SK-N-SH treated with all-trans-retinoic acid at 6 μM for 48 hours (cell line): ENCODE results near the gene RAPGEF5.

ENCODE experiments used
- ATAC-seq: fragments of 200-7000 bp; cut with Tn5 transposase; 3 replicates; pipeline ENCODE4 v1.9.1; 2020; ENCODE audit warnings: mild to moderate bottlenecking, moderate library complexity
- ARNTL ChIP-seq: fragments of 450-650 bp; formaldehyde crosslinking; IDR thresholded peaks from 2 replicates; pipeline ENCODE4 v1.5.0; 2020; ENCODE audit warnings: low read depth, mild to moderate bottlenecking, moderate library complexity, borderline replicate concordance
- BACH2 ChIP-seq: fragments of 250-450 bp; sonication (Bioruptor Pico); IDR thresholded peaks from 2 replicates; pipeline ENCODE4 v1.9.0; 2021; ENCODE audit warnings: mild to moderate bottlenecking, borderline replicate concordance
- CSDC2 ChIP-seq: fragments of 250-450 bp; sonication (Bioruptor Pico); IDR thresholded peaks from 2 replicates; pipeline ENCODE4 v1.5.0; 2020; ENCODE audit warnings: mild to moderate bottlenecking, moderate library complexity
- ESRRG ChIP-seq: fragments of 250-450 bp; sonication (Bioruptor Pico); IDR thresholded peaks from 2 replicates; pipeline ENCODE4 v1.6.1; 2021; ENCODE audit warnings: mild to moderate bottlenecking
- OSR1 ChIP-seq: fragments of 250-450 bp; sonication (Bioruptor Pico); IDR thresholded peaks from 2 replicates; pipeline ENCODE4 v1.8.0; 2022; ENCODE audit warnings: moderate library complexity, mild to moderate bottlenecking, inconsistent platforms
- PPARA ChIP-seq: fragments of 250-450 bp; sonication (Bioruptor Pico); IDR thresholded peaks from 2 replicates; pipeline ENCODE4 v1.5.0; 2020; ENCODE audit warnings: mild to moderate bottlenecking, borderline replicate concordance
- RARB ChIP-seq: fragments of 250-450 bp; sonication (Bioruptor Pico); IDR thresholded peaks from 2 replicates; pipeline ENCODE4 v1.8.0; 2021; ENCODE audit warnings: mild to moderate bottlenecking, moderate library complexity
- SNAI2 ChIP-seq: fragments of 250-450 bp; sonication (Bioruptor Pico); IDR thresholded peaks from 2 replicates; pipeline ENCODE4 v1.5.0; 2020; ENCODE audit warnings: mild to moderate bottlenecking, moderate library complexity
- TCF4 ChIP-seq: fragments of 250-450 bp; sonication (Bioruptor Pico); IDR thresholded peaks from 2 replicates; pipeline ENCODE4 v1.8.0; 2021; ENCODE audit warnings: mild to moderate bottlenecking, moderate library complexity, borderline replicate concordance
- TOX ChIP-seq: fragments of 250-450 bp; sonication (Bioruptor Pico); IDR thresholded peaks from 2 replicates; pipeline ENCODE4 v1.8.0; 2021; ENCODE audit warnings: mild to moderate bottlenecking, moderate library complexity, borderline replicate concordance
- ZC3H10 ChIP-seq: fragments of 250-450 bp; sonication (Bioruptor Pico); IDR thresholded peaks from 2 replicates; pipeline ENCODE4 v1.5.1; 2021; ENCODE audit warnings: mild to moderate bottlenecking, moderate library complexity
- ZFP3 ChIP-seq: fragments of 250-450 bp; sonication (Bioruptor Pico); IDR thresholded peaks from 2 replicates; pipeline ENCODE4 v1.5.0; 2020; ENCODE audit warnings: mild to moderate bottlenecking, moderate library complexity
- ZNF565 ChIP-seq: fragments of 450-650 bp; formaldehyde crosslinking; conservative IDR thresholded peaks from 2 replicates; pipeline ENCODE4 v1.5.0; 2020; ENCODE audit warnings: low read depth, mild to moderate bottlenecking, moderate library complexity
- ZNF70 ChIP-seq: fragments of 450-650 bp; formaldehyde crosslinking; IDR thresholded peaks from 2 replicates; pipeline ENCODE4 v1.5.0; 2020; ENCODE audit warnings: mild to moderate bottlenecking, moderate library complexity
- ZNF8 ChIP-seq: fragments of 450-650 bp; formaldehyde crosslinking; IDR thresholded peaks from 2 replicates; pipeline ENCODE4 v1.5.0; 2020; ENCODE audit warnings: mild to moderate bottlenecking, moderate library complexity
- TF ChIP-seq, protein P1 (sequence below): fragments of 250-450 bp; sonication (Bioruptor Pico); IDR thresholded peaks from 2 replicates; pipeline ENCODE4 v1.8.0; 2021; ENCODE audit warnings: low read depth, mild to moderate bottlenecking, moderate library complexity, borderline replicate concordance
- TF ChIP-seq, protein P2 (sequence below): fragments of 250-450 bp; sonication (Bioruptor Pico); IDR thresholded peaks from 2 replicates; pipeline ENCODE4 v1.5.0; 2020; ENCODE audit warnings: mild to moderate bottlenecking, moderate library complexity
- TF ChIP-seq, protein P3 (sequence below): fragments of 250-450 bp; sonication (Bioruptor Pico); IDR thresholded peaks from 2 replicates; pipeline ENCODE4 v1.5.1; 2021; ENCODE audit warnings: mild to moderate bottlenecking, moderate library complexity
- TF ChIP-seq, protein P4 (sequence below): fragments of 250-450 bp; sonication (Bioruptor Pico); IDR thresholded peaks from 2 replicates; pipeline ENCODE4 v1.8.0; 2020; ENCODE audit warnings: mild to moderate bottlenecking, moderate library complexity, borderline replicate concordance
- TF ChIP-seq, protein P5 (sequence below): fragments of 250-450 bp; sonication (Bioruptor Pico); IDR thresholded peaks from 2 replicates; pipeline ENCODE4 v1.5.1; 2020; ENCODE audit warnings: low read depth, mild to moderate bottlenecking, moderate library complexity

The RAPGEF5 gene

DNA sequence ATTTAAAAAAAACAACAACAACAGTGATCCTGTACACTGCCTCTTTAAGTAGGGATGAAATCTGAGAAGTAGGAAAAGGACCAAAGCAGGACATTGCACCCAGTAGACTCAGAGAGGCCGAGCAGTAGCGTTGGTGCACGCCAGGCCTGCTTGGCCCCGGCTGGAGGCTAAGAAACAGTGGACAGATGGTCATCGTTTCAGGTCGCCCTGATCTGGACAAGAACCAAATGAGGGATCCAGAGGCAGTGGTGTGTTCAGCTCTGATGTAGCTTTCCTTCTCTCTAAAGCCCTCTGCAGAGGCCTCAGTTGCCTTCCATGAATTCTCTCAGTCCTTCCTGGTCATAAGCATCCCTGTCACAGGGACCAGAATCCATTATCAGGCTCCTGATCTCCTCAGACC is 269.1 kb downstream of the RAPGEF5 start:
- ATAC-seq, result no peak
- no peak for TF ChIP-seq ESRRG (CRISPR knock-in tag)
- TF ChIP-seq ZNF565 (CRISPR knock-in tag), result no peak
- no peak for TF ChIP-seq ZFP3 (CRISPR knock-in tag)

DNA sequence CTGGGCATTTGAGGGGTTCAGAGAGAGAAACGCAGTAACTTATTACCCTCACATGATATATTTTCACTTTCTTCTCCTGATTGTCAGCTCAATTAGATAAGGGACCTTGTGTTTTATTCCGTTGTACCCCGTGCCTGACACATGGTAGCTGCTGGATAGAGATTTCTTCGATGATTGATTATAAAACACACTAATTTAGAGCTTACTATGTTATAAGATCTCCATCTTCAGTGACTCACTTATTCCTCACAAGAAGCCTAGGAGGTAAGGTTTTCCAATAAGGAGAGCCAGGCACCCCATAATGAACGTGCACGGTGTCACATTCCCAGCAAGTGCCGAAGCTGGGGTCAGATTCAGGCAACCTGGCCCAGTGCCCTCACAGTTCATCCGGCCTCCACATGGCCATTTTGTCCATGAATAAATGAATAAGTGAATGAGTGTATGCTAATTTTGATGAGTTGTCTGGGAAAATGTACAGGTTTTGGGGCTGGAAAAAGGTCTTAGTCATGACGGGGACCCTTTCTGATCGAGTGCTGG is 273.2 kb downstream of the RAPGEF5 start:
- ATAC-seq, result peak; percentile 0; the same call in 2 of the 3 replicates
- no peak for TF ChIP-seq OSR1
- TF ChIP-seq ESRRG (CRISPR knock-in tag), result no peak
- TF ChIP-seq ZNF565 (CRISPR knock-in tag), result no peak
- TF ChIP-seq, protein P1, sequence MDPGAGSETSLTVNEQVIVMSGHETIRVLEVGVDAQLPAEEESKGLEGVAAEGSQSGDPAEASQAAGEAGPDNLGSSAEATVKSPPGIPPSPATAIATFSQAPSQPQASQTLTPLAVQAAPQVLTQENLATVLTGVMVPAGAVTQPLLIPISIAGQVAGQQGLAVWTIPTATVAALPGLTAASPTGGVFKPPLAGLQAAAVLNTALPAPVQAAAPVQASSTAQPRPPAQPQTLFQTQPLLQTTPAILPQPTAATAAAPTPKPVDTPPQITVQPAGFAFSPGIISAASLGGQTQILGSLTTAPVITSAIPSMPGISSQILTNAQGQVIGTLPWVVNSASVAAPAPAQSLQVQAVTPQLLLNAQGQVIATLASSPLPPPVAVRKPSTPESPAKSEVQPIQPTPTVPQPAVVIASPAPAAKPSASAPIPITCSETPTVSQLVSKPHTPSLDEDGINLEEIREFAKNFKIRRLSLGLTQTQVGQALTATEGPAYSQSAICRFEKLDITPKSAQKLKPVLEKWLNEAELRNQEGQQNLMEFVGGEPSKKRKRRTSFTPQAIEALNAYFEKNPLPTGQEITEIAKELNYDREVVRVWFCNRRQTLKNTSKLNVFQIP (CRISPR knock-in tag), result no peak
- TF ChIP-seq BACH2 (CRISPR knock-in tag), result no peak
- TF ChIP-seq, protein P2, sequence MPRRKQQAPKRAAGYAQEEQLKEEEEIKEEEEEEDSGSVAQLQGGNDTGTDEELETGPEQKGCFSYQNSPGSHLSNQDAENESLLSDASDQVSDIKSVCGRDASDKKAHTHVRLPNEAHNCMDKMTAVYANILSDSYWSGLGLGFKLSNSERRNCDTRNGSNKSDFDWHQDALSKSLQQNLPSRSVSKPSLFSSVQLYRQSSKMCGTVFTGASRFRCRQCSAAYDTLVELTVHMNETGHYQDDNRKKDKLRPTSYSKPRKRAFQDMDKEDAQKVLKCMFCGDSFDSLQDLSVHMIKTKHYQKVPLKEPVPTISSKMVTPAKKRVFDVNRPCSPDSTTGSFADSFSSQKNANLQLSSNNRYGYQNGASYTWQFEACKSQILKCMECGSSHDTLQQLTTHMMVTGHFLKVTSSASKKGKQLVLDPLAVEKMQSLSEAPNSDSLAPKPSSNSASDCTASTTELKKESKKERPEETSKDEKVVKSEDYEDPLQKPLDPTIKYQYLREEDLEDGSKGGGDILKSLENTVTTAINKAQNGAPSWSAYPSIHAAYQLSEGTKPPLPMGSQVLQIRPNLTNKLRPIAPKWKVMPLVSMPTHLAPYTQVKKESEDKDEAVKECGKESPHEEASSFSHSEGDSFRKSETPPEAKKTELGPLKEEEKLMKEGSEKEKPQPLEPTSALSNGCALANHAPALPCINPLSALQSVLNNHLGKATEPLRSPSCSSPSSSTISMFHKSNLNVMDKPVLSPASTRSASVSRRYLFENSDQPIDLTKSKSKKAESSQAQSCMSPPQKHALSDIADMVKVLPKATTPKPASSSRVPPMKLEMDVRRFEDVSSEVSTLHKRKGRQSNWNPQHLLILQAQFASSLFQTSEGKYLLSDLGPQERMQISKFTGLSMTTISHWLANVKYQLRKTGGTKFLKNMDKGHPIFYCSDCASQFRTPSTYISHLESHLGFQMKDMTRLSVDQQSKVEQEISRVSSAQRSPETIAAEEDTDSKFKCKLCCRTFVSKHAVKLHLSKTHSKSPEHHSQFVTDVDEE, result no peak
- TF ChIP-seq SNAI2 (CRISPR knock-in tag), result no peak
- TF ChIP-seq, protein P3, sequence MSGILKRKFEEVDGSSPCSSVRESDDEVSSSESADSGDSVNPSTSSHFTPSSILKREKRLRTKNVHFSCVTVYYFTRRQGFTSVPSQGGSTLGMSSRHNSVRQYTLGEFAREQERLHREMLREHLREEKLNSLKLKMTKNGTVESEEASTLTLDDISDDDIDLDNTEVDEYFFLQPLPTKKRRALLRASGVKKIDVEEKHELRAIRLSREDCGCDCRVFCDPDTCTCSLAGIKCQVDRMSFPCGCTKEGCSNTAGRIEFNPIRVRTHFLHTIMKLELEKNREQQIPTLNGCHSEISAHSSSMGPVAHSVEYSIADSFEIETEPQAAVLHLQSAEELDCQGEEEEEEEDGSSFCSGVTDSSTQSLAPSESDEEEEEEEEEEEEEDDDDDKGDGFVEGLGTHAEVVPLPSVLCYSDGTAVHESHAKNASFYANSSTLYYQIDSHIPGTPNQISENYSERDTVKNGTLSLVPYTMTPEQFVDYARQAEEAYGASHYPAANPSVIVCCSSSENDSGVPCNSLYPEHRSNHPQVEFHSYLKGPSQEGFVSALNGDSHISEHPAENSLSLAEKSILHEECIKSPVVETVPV (CRISPR knock-in tag), result no peak
- TF ChIP-seq, protein P4, sequence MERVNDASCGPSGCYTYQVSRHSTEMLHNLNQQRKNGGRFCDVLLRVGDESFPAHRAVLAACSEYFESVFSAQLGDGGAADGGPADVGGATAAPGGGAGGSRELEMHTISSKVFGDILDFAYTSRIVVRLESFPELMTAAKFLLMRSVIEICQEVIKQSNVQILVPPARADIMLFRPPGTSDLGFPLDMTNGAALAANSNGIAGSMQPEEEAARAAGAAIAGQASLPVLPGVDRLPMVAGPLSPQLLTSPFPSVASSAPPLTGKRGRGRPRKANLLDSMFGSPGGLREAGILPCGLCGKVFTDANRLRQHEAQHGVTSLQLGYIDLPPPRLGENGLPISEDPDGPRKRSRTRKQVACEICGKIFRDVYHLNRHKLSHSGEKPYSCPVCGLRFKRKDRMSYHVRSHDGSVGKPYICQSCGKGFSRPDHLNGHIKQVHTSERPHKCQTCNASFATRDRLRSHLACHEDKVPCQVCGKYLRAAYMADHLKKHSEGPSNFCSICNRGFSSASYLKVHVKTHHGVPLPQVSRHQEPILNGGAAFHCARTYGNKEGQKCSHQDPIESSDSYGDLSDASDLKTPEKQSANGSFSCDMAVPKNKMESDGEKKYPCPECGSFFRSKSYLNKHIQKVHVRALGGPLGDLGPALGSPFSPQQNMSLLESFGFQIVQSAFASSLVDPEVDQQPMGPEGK, result no peak
- TF ChIP-seq CSDC2, result no peak
- no peak for TF ChIP-seq ARNTL
- no peak for TF ChIP-seq TCF4 (CRISPR knock-in tag)
- no peak for TF ChIP-seq TOX (CRISPR knock-in tag)
- no peak for TF ChIP-seq RARB (CRISPR knock-in tag)
- TF ChIP-seq, protein P5, sequence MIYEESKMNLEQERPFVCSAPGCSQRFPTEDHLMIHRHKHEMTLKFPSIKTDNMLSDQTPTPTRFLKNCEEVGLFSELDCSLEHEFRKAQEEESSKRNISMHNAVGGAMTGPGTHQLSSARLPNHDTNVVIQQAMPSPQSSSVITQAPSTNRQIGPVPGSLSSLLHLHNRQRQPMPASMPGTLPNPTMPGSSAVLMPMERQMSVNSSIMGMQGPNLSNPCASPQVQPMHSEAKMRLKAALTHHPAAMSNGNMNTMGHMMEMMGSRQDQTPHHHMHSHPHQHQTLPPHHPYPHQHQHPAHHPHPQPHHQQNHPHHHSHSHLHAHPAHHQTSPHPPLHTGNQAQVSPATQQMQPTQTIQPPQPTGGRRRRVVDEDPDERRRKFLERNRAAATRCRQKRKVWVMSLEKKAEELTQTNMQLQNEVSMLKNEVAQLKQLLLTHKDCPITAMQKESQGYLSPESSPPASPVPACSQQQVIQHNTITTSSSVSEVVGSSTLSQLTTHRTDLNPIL (CRISPR knock-in tag), result no peak
- TF ChIP-seq PPARA, result no peak
- TF ChIP-seq ZC3H10 (CRISPR knock-in tag), result no peak
- TF ChIP-seq ZNF8 (CRISPR knock-in tag), result no peak
- no peak for TF ChIP-seq ZFP3 (CRISPR knock-in tag)
- TF ChIP-seq ZNF70 (CRISPR knock-in tag), result no peak
- TF ChIP-seq, all 23 proteins: peak for 0

DNA sequence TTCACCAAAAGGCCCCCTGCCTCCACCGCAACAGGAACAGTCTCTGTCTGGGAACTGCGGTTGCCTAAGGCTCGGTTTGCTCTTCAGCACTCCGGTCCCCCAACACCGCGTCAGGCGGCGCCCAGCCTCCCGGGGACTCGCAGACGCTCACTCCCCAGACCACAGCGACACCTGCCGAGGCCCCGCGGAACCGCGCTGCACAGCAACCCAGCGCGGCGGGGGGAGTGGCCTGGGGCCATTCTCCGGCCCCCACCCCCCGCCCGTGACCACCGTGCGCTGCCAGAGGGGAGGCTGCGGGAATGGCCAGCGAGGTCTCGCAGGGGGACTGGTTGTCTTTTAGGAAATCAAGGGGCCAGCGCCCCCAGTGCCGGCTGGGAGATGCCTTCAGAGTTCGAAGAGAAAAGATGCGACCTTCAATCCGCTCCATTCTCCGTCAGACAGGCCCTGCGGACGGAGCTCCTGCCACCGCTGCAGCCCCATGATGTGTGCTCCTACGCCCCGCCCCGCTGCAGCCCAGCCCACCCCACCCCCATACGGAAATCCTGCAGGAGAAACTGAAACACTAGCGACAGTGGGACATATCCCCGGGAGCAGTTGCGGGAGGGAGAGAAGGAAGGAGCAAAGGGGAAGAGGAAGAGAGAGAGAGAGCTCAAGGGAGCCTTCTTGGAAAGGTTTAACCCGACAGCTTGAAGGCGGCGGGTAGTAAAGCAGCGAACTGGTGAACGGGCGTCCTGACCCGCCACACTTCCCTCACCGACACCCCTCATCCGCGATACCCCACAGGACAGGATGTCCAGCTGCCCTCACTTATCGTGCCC is 273.9 kb downstream of the RAPGEF5 start:
- ATAC-seq, result peak; percentile 97
- TF ChIP-seq, protein P2, result peak; percentile 69
- TF ChIP-seq, protein P5 (CRISPR knock-in tag), result no peak
- TF ChIP-seq, protein P3 (CRISPR knock-in tag), result no peak
- TF ChIP-seq ARNTL, result no peak
- no peak for TF ChIP-seq SNAI2 (CRISPR knock-in tag)
- no peak for TF ChIP-seq RARB (CRISPR knock-in tag)
- TF ChIP-seq TCF4 (CRISPR knock-in tag), result no peak; the same call in 1 of the 2 replicates
- TF ChIP-seq ZNF565 (CRISPR knock-in tag), result no peak
- no peak for TF ChIP-seq ZC3H10 (CRISPR knock-in tag)
